Right lobe of liver (tissue), 4 donors: Measurements from ENCODE around the gene KCNA4.

Experiments used
- CTCF ChIP-seq, 4 donors: fragments of 200-600 bp in 3 of 4; fragments of 450-650 bp in 1 of 4; IDR thresholded peaks; one replicate each; pipeline versions ENCODE4 v1.5.1 to v1.8.0; 2016 to 2022; ENCODE audit warnings: antibody characterized with exemption in 4 of 4, mild to moderate bottlenecking in 2 of 4
- POLR2A ChIP-seq: fragments of 450-650 bp; IDR thresholded peaks from one replicate; pipeline ENCODE4 v1.6.1; 2017; ENCODE audit warnings: antibody characterized with exemption, mild to moderate bottlenecking
- donor health status: DM: no; HTN: no; CAD: no.
- donor health status: DM: no; HTN: no; CAD: no.
- donor health status: DM: no; HTN: yes; CAD: no.

DNA sequence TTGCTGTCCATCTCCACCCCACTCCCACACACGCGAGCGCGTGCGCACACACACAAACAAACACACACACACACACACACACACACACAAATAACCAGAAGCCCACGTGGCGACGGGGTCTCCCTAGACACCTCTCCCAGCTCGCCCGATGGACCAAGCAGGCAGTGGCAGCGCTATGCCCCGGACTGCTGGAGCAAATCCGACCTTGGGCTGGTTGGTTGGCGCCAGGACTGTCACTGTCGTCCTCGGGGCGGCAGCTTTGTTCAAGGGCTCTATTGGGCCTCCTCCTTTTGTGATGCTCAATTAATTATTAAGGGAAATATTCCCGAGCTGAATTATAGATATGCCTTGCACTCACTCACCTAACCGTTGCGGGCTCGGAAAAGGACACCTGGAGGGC is 1.7 kb upstream of the KCNA4 start:
- TF ChIP-seq CTCF (IDR thresholded peaks at IDR 0.05) (no peak), POLR2A (no peak)
